HG03108 (cell line): Measurements from ENCODE around the gene CHST13.

Experiments
- ATAC-seq: cut with Tn5 transposase; IDR thresholded peaks from one replicate; pipeline ENCODE4 v1.9.1; 2021; ENCODE audit warnings: moderate library complexity; ENCODE audit not compliant: unreplicated experiment

The CHST13 gene

GRCh38 chr3:126523745-126524428 lies at the start of gene CHST13:
Gene CHST13, plus strand, starts transcription at chr3:126524155. Its CDS starts 178 bp downstream, at chr3:126524333.
- no peak for ATAC-seq

- peak; percentile 14 for ATAC-seq
Measured at GRCh38 chr3:126474498-126475412, 49.2 kb upstream of the CHST13 start.

DNA sequence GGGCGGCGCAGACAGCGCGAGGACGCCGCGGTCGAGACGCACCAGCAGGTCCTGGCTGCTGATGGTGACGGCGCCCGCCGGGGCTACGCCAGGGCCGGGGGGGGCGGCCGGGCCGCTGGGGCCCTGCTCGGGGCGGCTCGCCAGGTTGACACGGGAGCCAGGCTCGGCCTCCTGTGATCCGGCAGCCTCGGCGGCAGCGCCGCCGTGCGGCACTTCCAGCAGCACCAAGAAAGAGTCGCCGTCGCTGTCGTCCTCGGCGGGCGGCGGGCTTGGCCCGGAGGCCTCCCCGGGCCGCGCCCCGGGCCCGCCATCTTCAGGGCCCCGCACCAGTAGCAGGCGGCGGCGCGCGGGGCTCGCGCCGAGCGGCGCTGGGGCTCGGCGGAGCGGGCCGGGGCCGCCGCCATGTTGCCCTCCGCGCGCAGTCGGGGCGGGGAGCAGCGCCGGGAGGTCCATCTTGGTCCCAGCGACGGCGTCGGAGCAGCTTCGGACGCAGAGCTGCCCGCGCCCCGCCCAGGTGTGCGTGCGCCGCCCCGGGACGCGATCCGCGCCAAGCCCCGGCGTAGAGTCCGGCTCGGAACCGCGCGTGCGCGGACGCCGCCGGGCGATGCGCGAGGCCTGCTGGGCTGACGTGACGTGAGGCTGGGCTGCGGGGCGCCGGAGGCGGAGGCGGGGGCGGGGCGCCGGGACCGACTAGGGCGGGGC lies 48.4 kb upstream of the CHST13 start, which contains the start of gene ZXDC:
TSS of gene ZXDC (minus strand) at position 479 of the 702 bp plus-strand sequence. CDS start at position 453, 26 bp downstream.
- peak; percentile 80 for ATAC-seq

- ATAC-seq = peak; percentile 24
Measured at GRCh38 chr3:126476166-126477060, 47.5 kb upstream of the CHST13 start.

DNA sequence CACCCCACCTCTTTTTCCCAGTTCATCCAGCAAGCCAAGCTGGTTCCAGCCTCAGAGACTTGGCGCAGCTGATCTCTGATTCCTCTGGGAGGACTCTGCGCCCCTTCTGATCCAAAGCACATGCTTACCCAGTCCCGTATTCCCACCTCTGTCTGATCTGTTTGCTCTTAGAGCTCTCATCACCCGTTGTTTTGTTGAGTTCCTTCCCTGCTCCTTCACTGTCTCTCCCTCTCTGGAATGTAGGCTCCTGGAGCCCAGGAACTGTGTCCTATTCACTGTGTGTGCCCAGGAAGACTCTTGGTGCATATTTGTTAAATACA lies 46.9 kb upstream of the CHST13 start:
- no peak for ATAC-seq

DNA sequence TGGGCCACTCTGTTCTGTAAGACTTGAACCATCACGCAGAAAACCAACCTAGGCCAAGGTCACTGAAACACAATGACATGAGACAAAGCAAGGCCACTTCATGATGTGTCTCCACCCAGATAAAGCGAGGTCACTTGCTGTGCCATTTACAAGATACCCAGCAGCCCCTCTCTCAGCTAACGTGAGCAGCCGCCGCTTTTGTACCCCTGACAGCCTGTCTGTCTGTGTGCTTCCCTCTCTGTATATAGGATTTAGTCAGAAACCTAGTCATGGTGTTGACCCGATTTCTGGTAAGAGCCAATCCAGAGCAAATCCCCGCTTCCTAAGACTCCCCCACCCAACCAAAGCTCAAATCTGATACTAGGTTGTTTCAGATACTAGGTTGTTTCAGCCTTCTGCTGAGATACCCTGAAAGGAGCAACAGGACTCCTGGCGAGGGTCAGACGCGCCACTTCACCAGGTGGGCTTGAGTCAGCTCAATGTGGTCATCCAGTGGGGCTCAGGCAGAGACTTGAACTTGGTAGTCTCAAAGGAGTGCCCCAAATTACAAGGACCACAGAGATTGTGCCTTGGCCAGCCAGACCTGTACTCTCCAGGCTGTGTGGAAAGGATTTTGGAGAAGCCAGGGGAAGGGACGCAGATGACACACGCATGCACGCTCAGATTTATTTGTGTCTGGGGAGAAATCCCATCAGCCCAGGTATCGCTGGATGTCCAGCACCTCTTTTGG lies 45.2 kb upstream of the CHST13 start:
- ATAC-seq = no peak

DNA sequence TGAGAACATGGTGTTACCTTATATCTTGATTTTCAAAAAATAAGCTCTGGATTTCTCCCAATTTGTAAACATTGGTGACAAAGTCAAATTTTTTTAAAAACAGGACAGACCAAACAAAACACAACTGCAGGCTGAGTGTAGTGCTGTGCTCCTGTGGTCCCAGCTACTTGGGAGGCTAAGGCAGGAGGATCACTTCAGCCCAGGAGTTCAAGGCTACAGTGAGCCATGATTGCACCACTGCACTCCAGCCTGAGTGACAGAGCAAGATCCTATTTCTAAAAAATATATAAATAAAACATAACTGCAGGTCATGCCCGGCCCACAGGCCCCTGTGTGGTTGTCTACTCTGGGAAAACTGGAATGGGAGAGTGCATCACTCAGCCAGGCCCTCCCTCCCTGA lies 44.3 kb upstream of the CHST13 start:
- no peak for ATAC-seq

DNA sequence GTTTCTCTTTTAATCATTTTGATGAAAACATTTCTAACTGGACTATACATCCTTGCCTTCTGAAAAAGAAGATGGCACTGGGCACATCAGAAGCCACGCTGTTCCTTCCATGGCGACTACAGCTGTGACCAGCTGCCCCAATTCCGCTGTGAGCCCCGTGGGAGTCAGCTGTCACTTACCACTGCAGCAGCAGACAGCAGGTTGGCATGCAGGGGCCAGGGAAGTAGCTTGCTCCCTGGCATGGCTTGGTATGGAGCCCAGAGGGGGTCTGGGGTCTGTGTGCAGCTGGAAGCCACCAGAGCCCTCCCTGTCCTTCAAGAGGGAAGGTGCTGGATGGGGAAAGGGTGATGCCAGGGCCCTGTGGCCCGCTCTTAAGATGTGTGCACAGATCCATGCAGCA lies 43.7 kb upstream of the CHST13 start:
- ATAC-seq = no peak

GRCh38 chr3:126480861-126481260 lies 43.1 kb upstream of the CHST13 start:
- no peak for ATAC-seq

GRCh38 chr3:126481808-126482502 lies 42.0 kb upstream of the CHST13 start:
- ATAC-seq = no peak

DNA sequence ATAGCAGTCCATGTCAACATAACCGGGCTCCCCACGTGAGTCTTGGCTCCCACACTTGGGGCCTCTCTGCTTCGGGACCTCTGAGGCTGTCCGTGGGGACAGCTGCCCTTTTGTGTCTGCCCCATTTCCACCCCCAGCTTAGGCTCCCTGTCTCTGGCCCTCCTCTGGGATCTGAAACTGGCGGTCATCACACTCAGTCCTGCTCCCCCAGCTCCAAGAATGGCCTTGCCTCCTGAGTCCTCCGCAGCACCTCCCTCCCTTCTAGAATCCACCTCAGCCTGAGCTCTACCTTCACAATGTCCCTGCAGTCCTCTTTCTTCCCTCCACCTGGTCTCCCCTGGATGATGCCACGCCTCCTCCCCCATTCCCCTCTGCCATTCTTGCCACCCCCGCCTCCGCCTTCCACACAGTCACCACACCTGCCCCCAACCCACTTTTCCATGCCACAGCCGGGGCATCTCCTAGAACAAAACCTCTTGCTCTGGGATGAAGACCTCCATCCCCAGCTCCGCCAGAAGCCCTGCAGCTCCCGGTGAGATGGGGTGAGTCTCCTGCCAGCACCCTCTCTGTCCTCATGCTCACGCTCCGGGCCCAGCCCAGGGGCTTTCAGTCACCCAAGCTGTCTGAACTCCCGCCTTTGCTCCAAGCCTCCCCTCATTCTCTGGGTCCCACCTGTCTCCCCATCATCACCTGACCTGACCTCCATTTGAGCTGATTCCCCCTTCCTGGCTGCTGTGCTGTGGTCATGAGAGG lies 41.3 kb upstream of the CHST13 start:
- ATAC-seq = no peak

DNA sequence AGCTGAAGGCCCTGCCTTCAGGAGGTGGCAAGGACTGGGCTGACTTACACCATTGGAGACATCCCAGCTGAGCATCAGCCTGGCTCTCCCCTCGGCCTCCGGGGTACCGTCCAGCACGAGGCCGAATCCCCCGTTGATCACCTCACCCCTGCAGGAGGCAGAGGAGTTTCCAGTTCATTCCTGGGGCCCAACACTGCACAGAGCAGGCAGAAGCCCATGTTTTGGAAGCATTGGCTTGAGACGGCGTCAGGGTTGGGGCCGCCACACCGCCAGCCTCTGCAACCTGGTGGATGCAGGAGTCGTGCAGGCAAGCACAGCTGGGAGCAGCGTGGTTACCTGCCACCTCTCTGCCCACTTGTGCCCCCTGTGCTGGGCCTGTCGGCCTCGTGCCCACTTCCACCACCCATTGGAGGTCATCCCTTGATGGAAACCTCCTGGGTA lies 40.6 kb upstream of the CHST13 start:
- ATAC-seq = no peak

DNA sequence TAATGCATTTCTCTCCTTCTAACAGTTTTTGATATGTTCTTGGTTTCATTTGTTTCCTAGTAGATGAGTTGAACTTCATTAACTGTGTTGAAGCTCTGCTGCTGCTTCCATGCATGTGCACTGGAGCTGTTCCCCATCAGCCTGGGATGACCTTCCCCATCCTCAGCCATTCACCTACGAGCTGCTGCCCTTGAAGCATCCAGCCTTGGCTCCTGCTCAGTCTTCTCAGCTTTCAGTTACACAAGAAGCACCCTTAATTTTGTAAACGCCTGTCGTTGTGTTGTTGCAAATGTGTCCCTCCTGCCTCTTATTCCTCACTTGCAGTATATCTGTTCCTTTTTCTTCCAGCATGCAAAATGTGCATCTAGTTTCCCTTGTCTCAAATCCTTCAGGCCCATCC lies 39.8 kb upstream of the CHST13 start:
- ATAC-seq = no peak

- ATAC-seq = no peak
Measured at GRCh38 chr3:126484662-126485061, 39.3 kb upstream of the CHST13 start.

GRCh38 chr3:126485176-126485897 lies 38.6 kb upstream of the CHST13 start:
- ATAC-seq = no peak

- no peak for ATAC-seq
Measured at GRCh38 chr3:126485956-126486355, 38.0 kb upstream of the CHST13 start.

GRCh38 chr3:126486360-126486847 lies 37.6 kb upstream of the CHST13 start:
- no peak for ATAC-seq
